Embryonic facial prominence (tissue), 1 donor: ENCODE data around the gene TBX2.

ENCODE experiments used
- DNase-seq: peaks from one replicate; pipeline ENCODE4 v3.0.0-alpha.2; 2016; ENCODE audit errors: extremely low spot score

Gene TBX2

GRCh38 chr17:61368832-61369450 is 30.7 kb upstream of the TBX2 start:
- DNase-seq, result no peak

- DNase-seq, result no peak
Observed at GRCh38 chr17:61369751-61370150, 29.9 kb upstream of the TBX2 start.

- DNase-seq, result no peak
Observed at GRCh38 chr17:61371179-61371578, 28.5 kb upstream of the TBX2 start.

GRCh38 chr17:61371606-61372005 is 28.0 kb upstream of the TBX2 start:
- DNase-seq, result no peak

GRCh38 chr17:61372436-61372835 is 27.2 kb upstream of the TBX2 start:
- DNase-seq, result no peak

GRCh38 chr17:61376931-61377838 is 22.5 kb upstream of the TBX2 start:
- no peak for DNase-seq

GRCh38 chr17:61378658-61379456 is 20.8 kb upstream of the TBX2 start:
- no peak for DNase-seq

- DNase-seq, result no peak
Observed at GRCh38 chr17:61379457-61380216, 20.0 kb upstream of the TBX2 start.

- no peak for DNase-seq
Observed at GRCh38 chr17:61380217-61380835, 19.3 kb upstream of the TBX2 start.

- no peak for DNase-seq
Observed at GRCh38 chr17:61380836-61381525, 18.7 kb upstream of the TBX2 start.

GRCh38 chr17:61381537-61381936 is 18.1 kb upstream of the TBX2 start:
- DNase-seq, result no peak

- no peak for DNase-seq
Observed at GRCh38 chr17:61382796-61383688, 16.6 kb upstream of the TBX2 start.

- DNase-seq, result no peak
Observed at GRCh38 chr17:61383689-61384201, 15.9 kb upstream of the TBX2 start.

- DNase-seq, result no peak
Observed at GRCh38 chr17:61384354-61384691, 15.3 kb upstream of the TBX2 start.

- no peak for DNase-seq
Observed at GRCh38 chr17:61384692-61385576, 14.7 kb upstream of the TBX2 start.

GRCh38 chr17:61385577-61386236 is 13.9 kb upstream of the TBX2 start:
- no peak for DNase-seq

- DNase-seq, result no peak
Observed at GRCh38 chr17:61386251-61386650, 13.4 kb upstream of the TBX2 start.

GRCh38 chr17:61387011-61387410 is 12.6 kb upstream of the TBX2 start:
- no peak for DNase-seq
